Ovary (tissue), 3 donors: ENCODE data around the gene F2RL3.

ENCODE experiments used
- EP300 ChIP-seq: sonication (generic); formaldehyde crosslinking; IDR thresholded peaks from one replicate; pipeline ENCODE4 v1.6.1; 2017; ENCODE audit warnings: antibody characterized with exemption
- TF ChIP-seq, protein P1 (sequence below), 3 donors: fragments of 450-650 bp in 2 of 3; fragments of 200-600 bp in 1 of 3; IDR thresholded peaks; one replicate each; pipeline versions ENCODE4 v1.5.1 to v1.8.0; 2016 to 2022; ENCODE audit warnings: antibody characterized with exemption in 3 of 3, mild to moderate bottlenecking in 1 of 3
- donor health status: DM: no; HTN: no; CAD: no.

DNA sequence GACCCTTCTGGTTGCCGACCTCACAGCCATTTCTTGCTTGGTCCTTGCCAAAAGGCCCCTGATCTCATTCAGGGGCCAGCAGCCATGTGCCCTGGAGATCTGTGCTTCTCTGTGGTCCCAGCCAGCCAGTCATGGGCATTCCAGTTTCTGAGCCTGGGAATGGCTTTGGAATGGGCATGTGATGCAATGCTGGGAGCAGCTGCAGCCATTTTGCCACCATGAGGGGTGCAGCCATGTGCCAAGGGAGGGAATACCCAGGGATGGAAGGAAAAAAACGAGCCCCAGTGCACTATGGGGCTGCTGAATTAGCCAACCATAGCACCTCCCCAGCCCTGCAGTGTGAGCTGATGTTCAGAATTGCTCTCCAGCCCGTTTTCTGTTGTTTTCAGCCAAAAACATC is 26.3 kb downstream of the F2RL3 start:
- TF ChIP-seq, protein P1, sequence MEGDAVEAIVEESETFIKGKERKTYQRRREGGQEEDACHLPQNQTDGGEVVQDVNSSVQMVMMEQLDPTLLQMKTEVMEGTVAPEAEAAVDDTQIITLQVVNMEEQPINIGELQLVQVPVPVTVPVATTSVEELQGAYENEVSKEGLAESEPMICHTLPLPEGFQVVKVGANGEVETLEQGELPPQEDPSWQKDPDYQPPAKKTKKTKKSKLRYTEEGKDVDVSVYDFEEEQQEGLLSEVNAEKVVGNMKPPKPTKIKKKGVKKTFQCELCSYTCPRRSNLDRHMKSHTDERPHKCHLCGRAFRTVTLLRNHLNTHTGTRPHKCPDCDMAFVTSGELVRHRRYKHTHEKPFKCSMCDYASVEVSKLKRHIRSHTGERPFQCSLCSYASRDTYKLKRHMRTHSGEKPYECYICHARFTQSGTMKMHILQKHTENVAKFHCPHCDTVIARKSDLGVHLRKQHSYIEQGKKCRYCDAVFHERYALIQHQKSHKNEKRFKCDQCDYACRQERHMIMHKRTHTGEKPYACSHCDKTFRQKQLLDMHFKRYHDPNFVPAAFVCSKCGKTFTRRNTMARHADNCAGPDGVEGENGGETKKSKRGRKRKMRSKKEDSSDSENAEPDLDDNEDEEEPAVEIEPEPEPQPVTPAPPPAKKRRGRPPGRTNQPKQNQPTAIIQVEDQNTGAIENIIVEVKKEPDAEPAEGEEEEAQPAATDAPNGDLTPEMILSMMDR (IDR thresholded peaks at IDR 0.05) = no peak
- no peak for TF ChIP-seq EP300
